Measurements from ENCODE around the gene AIG1.

Gene AIG1

GRCh38 chr6:143169440-143169839 is 108.8 kb downstream of the AIG1 start:
- no peak for DNase-seq

GRCh38 chr6:143174516-143174915 is 113.8 kb downstream of the AIG1 start:
- DNase-seq, result no peak

DNA sequence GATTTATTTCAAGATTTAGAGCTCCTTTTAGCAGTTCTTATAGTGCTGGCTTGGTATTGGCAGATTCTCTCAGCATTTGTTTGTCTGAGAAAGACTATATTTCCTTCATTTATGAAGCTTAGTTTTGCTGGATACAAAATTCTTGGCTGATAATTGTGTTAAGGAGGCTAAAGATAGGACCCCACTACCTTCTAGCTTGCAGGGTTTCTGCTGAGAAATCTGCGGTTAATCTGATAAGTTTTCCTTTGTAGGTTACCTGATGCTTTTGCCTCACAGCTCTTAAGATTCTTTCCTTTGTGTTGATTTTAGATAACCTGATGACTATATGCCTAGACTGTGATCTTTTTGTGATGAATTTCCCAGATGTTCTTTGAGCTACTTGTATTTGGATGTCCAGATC is 114.3 kb downstream of the AIG1 start:
- no peak for DNase-seq

DNA sequence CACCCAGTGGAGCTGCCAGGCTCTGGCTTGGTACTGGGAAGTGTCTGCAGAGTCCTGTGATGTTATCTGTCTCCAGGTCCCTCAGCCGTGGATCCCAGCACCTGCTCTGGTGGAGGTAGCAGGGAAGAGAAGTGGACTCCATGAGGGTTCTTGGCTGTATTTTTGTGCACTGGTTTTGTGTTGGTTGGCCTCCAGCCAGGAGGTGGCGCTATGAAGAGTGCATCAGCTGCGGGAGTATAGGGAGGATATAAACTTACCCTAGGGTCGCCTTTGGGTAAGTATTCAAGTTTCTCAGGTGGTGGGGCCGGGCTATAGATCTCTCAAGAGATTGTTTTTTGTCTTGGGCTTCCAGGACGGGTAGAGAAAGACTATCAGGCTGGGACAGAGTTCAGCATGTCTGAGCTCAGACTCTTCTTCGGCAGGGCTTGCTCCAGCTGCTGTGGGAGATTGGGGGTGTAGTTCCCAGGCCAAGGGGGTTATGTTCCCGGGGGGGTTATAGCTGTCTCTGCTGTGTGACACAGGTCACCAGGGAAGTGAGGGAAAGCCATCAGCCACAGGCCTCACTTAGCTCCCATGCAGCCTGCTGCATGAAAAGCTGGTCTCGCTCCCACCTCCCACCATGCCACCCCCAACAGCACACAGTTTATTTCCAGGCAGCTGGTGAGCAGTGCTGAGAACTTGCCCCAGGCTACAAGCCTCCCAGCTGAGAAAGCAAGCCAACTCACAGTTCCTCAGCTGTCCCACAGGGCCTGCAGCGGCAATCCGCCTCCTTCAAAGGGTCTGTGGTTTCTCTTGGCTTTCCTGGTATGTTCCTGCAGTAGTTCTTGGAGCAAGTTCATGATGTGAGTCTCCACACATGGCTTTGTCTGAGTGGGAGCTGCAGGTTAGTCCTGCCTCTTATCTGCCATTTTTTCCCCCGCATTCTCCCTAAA is 115.7 kb downstream of the AIG1 start:
- no peak for DNase-seq

DNA sequence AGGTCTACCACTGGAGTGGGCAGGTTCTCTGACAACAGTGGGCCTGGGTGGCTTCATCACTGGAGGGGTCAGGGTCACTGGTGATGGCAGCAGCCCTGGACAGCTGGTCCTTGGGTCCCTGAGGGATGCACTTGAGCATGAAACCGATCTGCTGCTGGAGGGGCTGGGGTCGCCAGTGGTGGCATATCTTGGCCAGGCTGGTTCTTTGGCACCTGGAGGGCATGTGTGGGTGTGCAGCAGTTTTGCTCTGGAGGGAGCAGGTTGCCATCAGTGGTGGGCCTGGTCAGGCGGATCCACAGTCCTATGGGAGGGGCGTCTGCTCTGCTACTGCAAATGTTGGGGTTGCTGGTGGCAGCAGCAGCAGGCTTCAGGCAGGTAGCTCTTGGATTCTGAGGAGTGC is 117.0 kb downstream of the AIG1 start:
- DNase-seq, result no peak

DNA sequence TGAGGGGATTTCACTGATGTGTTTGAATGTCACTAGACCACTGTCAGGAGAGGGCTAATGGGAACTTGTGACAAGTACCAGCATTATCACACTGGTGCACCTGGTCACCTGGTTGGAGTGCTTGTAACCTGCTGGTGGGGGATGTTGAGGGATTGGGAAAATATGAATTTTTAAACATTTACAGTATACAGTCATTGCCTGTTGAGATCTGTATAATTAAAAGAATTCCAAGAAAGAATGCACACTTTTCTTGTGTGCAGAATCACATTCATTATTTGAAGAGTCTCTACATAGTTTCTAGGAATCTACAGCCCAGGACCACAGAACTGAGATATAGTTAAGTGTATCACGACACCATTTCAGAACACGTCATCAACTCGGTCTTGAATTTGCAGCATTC is 118.4 kb downstream of the AIG1 start:
- DNase-seq, result no peak

- no peak for DNase-seq
These were observed 119.4 kb downstream of the AIG1 start for GRCh38 chr6:143179901-143180612.

- no peak for DNase-seq
These were observed 120.1 kb downstream of the AIG1 start for GRCh38 chr6:143180826-143181225.

DNA sequence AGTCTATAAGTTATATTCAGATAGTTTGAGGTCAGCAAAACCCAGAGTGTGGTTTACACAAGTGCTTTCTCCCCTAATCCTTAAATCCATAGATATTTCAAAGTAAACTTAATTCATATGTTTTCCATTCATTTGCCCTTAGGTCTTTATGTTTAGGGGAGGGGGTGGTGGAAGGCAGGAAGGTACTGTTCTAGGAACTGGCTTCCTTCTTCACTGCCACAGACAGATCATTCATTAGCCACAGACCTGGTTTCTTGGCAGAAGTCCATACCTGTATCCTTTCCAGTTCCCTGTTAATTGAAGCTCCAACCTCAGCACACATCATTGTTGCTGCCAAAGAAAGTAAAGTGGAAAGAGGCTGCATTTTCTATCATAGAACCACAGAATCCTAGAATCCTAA is 123.0 kb downstream of the AIG1 start:
- DNase-seq, result no peak

- DNase-seq, result no peak
These were observed 124.6 kb downstream of the AIG1 start for GRCh38 chr6:143185288-143185687.

DNA sequence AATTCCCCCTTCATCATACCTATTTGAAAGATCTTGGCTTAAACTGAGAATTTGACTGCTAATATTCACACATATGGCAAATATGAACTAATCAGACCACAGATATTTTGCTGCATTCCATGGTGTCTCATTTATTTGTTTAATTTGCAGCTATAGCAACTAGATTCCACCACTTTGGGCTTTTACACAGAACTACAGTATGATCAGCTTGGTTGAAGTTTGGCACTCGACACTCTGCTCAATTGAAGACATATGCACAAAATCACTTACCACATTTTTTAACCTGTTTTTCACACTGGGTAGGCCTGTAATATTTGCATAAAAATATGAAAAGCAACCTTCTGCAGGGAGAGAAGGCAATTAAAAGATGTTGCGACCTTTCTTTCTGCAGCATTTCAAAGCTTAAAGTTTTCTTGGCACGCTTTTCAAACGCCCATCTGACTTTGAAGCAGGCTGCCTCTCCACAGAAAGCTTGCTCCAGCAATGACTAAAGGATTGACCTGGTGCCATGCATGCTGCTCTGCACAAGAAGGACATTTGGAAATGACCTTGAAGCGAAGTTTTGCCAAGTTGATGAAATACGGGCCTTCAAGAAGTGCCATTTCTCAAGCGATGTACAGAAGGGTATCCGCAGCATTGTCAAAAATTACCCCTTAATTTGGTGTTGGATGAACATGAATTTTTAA is 126.7 kb downstream of the AIG1 start:
- DNase-seq, result no peak

GRCh38 chr6:143188292-143188691 is 127.6 kb downstream of the AIG1 start:
- DNase-seq, result no peak

DNA sequence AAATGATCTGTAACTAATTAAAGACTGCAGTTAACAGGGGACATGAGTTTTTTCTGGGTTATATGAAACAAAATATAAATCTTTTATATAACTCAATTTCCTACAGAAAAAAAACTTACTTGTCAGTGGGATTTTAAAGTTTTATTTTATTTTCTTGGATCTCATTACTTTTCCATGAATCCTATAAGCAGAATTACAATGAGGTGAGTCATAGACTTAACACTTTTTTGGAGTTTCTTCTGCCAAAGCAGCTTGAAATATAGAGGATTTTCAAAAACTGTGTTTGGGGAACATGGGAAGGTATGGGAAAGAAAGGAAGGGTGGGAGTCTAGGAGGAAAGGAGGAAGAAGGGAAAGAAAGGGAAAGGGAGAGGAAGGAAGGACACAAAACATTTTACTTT is 130.7 kb downstream of the AIG1 start:
- no peak for DNase-seq

DNA sequence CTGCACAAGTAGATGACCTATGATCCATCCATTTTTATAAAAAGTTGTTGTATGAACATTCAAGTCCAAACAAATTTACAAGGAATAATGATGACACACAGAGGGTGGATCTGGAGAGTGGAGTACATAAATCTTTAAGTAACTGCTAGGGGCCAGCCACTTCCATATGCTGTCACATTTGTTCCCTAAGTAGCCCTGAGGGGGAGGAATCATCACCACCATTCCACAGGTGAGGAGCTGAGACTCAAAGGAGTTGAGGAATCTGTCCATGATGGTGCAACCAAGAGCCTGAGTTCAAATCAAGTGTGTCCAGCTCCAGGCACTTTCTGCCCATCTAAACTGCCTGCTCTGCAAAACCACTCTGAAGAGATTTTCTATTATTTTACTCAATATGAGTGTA is 132.1 kb downstream of the AIG1 start:
- no peak for DNase-seq

DNA sequence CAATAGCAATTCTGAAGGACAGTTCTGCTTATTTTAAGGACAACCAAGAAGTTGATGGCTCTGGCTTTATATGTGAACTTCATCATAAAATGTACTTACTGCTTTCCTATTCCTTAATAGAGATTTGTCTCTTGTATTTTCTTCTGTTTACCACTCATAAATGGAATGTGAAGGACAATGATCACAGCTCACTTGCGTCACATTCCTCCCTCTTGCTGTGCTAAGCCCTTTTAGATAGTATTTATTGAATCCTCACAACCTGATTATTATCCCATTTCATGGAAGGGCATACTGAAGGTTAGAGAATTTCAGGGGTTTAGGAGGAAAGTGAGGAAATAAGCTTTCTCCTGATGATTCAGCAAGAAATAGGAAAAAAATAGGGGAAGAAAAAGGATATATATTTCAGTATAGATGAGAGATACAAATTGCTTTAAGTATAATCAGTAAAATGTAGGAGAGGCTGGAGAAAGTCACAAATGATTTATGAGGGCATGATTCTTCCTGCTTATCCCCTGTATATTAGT is 132.9 kb downstream of the AIG1 start:
- DNase-seq, result no peak

- no peak for DNase-seq
These were observed 133.5 kb downstream of the AIG1 start for GRCh38 chr6:143194095-143194589.

DNA sequence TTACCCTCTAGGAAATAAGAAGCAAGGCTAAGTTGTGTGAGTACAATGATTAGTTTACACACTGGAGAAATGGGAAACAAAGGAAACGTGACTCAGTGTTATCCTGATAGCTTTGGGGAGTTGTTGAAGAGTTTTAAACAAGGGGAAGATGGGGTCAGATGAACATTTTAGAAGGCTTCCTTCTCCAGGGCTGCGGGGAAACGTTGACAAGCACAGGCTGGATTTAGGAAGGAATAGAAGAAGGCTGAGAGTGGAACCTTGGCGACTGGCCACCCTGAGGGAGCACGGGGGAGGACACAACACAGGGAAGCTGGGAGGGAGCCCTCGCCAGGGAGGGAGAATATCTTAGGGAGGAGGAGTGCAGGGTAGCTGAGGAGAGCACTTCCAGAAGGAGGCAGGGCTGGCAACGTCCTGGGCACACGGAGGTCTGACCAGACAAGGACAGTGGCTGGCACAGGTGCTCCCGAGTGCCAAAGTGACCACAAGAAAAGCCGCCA is 134.7 kb downstream of the AIG1 start:
- no peak for DNase-seq

- peak; percentile 10 to 28 for DNase-seq
These were observed 136.0 kb downstream of the AIG1 start for GRCh38 chr6:143196525-143197225.

GRCh38 chr6:143197377-143197776 is 136.7 kb downstream of the AIG1 start:
- DNase-seq, result no peak

DNA sequence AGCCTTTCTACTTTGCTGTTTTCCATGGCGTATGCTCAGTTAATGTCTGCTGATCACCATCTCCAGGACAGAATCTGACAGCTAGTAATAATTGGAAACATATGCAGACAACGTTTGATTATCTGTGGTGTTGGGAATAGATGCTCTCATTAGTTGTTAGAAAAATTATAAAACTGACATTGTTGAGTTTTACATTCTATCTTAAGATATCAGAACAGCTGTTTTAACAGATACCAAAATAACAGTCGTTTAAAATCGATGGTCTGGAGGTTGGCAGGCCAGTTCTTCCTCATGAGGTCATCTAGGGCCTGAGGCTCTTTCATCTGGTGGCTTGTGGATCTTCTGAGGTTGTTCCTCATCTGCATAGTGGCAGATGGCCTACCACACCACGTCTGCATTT is 137.6 kb downstream of the AIG1 start:
- no peak for DNase-seq

DNA sequence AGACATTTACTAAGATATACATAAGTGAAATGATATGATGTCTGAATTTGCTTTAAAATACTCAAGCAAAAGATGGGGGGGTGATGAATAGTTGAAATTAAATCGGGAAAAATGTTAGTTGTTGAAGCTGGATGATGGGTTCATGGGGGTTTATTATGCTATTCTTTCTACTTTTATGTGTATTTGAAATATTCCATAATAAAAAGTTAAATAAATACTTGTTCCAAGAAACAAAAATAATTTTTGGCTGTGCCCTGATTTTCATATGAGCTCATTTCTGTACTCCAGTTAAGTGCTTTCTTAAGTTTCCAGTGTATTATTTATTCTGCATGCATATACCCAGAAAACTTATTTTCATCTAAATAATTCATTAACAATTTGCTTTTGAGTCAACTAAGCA is 138.6 kb downstream of the AIG1 start:
- DNase-seq, result no peak

DNA sequence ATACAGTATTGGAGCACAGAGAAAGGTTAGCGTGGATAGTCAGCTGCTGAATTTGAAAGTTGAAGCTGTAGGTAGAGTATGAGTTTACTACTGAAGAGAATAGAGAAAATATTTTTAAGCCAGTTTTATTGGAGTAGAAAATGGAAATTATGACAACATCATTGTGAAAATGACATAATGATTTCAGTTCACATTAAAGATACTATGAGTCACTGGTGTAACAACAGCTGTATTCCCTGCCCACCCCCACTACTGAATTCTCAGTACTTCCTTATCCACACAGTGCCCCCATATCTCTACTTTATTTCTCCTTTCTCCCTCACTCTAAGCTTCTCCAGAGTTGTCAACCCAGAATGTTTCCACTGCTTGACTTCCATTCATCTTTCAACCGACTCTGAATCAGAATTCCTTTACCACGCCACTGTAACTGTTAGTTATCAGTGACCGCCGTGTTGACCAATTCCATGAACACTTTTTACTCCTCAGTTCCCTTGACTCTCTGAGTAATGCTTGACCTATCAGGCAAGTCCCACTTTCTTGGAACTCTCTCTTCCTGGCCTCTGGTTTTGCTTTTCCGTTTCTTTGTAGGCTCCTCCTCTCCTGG is 139.6 kb downstream of the AIG1 start:
- no peak for DNase-seq

Measured in NCI-H187 (cell line).